Measurements from ENCODE around the gene SERPINB6. TPM values are rescaled to one million over a fixed set of nuclear protein-coding genes. Genes with fewer than 3 reads are reported as not detected.
A peak's percentile ranks its signal among the peaks of the same experiment; 100 is the strongest.

Gene SERPINB6
- polyA plus RNA-seq, 1 donor (not counting 4 experiments of a cell fraction or from before 2014, with no cell fraction given) = 66.4 TPM

GRCh38 chr6:2977799-2978590 lies 6.6 kb upstream of the SERPINB6 start:
- Histone ChIP-seq H3K4me3 (ENCODE audit: control insufficient read depth in 2 of 3, extremely low read depth in 1 of 3, insufficient read depth in 2 of 3, low read depth in 1 of 3, low read length in 3 of 3) (no peak overlapping the region), H3K27me3 (ENCODE audit: control insufficient read depth, extremely low read depth, insufficient read depth, low read length) (no peaks in the 10 kb centered on the region), H3K9ac (ENCODE audit: control insufficient read depth, extremely low read depth, insufficient read depth, low read length) (no peak overlapping the region), H3K36me3 (ENCODE audit: control insufficient read depth in 2 of 2, extremely low read depth in 1 of 2, insufficient read depth in 2 of 2, low read length in 2 of 2) (no peaks in the 10 kb centered on the region), H3K4me1 (ENCODE audit: control insufficient read depth, extremely low read depth, insufficient read depth, low read length) (peaks cover 22% of the 10 kb centered on the region), H3K9me3 (ENCODE audit: control insufficient read depth, low read depth, low read length) (no peaks in the 10 kb centered on the region), H3K79me2 (ENCODE audit: control insufficient read depth, insufficient read depth, low read length) (no peaks in the 10 kb centered on the region), H4K20me1 (ENCODE audit: control insufficient read depth, extremely low read depth, insufficient read depth, low read length) (no peaks in the 10 kb centered on the region), H3K27ac (ENCODE audit: control insufficient read depth, insufficient read depth, low read length) (no peak overlapping the region), H3K9me1 (ENCODE audit: control insufficient read depth, extremely low read depth, insufficient read depth, low read length) (no peaks in the 10 kb centered on the region), H3K4me2 (ENCODE audit: control insufficient read depth, extremely low read depth, insufficient read depth, low read depth, low read length) (no peak overlapping the region), H2AFZ (ENCODE audit: control insufficient read depth, low read length) (no peak overlapping the region)
- DNase-seq (ENCODE audit: low read depth, low spot score) (no peak), FAIRE-seq (no peak)
- dilution Hi-C loops (cut with MboI; ENCODE audit: extremely low pct_ligation_motif_present, low sequenced_read_pairs) = no loop called here
- no peak for TF ChIP-seq EZH2 (IDR thresholded peaks at IDR 0.05; ENCODE audit: low read length)
- no peak for TF ChIP-seq CTCF (optimal IDR thresholded peaks at IDR 0.05 in 1 of 3, IDR thresholded peaks at IDR 0.05 in 1 of 3, conservative IDR thresholded peaks at IDR 0.05 in 1 of 3; ENCODE audit: extremely low read depth in 1 of 3, insufficient read depth in 2 of 3, low read length in 3 of 3)

GRCh38 chr6:2977290-2977689 lies 5.9 kb upstream of the SERPINB6 start:
- no peak for FAIRE-seq

More at GRCh38 chr6:2977290-2977689, 5.9 kb upstream of the SERPINB6 start:
- H3K27ac ChIP-seq (ENCODE audit: control insufficient read depth, insufficient read depth, low read length) = no peak overlapping the region
- no peak overlapping the region for H3K4me3 ChIP-seq (ENCODE audit: control insufficient read depth in 2 of 3, extremely low read depth in 1 of 3, insufficient read depth in 2 of 3, low read depth in 1 of 3, low read length in 3 of 3)
- H2AFZ ChIP-seq (ENCODE audit: control insufficient read depth, low read length) = no peak overlapping the region
- H3K9me1 ChIP-seq (ENCODE audit: control insufficient read depth, extremely low read depth, insufficient read depth, low read length) = no peaks in the 10 kb centered on the region
- peak overlapping the region; percentile 22 for H3K4me2 ChIP-seq (ENCODE audit: control insufficient read depth, extremely low read depth, insufficient read depth, low read depth, low read length)
- H3K27me3 ChIP-seq (ENCODE audit: control insufficient read depth, extremely low read depth, insufficient read depth, low read length) = no peaks in the 10 kb centered on the region
- H3K4me1 ChIP-seq (ENCODE audit: control insufficient read depth, extremely low read depth, insufficient read depth, low read length) = peaks cover 22% of the 10 kb centered on the region
- H4K20me1 ChIP-seq (ENCODE audit: control insufficient read depth, extremely low read depth, insufficient read depth, low read length) = no peaks in the 10 kb centered on the region
- H3K9me3 ChIP-seq (ENCODE audit: control insufficient read depth, low read depth, low read length) = no peaks in the 10 kb centered on the region
- H3K79me2 ChIP-seq (ENCODE audit: control insufficient read depth, insufficient read depth, low read length) = no peaks in the 10 kb centered on the region
- no peak overlapping the region for H3K9ac ChIP-seq (ENCODE audit: control insufficient read depth, extremely low read depth, insufficient read depth, low read length)
- dilution Hi-C loops (cut with MboI; ENCODE audit: extremely low pct_ligation_motif_present, low sequenced_read_pairs) = no loop called here
- TF ChIP-seq CTCF (optimal IDR thresholded peaks at IDR 0.05 in 1 of 3, IDR thresholded peaks at IDR 0.05 in 1 of 3, conservative IDR thresholded peaks at IDR 0.05 in 1 of 3; ENCODE audit: extremely low read depth in 1 of 3, insufficient read depth in 2 of 3, low read length in 3 of 3) (no peak), EZH2 (IDR thresholded peaks at IDR 0.05; ENCODE audit: low read length) (no peak)
- H3K36me3 ChIP-seq (ENCODE audit: control insufficient read depth in 2 of 2, extremely low read depth in 1 of 2, insufficient read depth in 2 of 2, low read length in 2 of 2) = no peaks in the 10 kb centered on the region
- DNase-seq (ENCODE audit: low read depth, low spot score) = no peak
